ENCODE results near the gene KIF26A. TPM values are rescaled to one million over a fixed set of nuclear protein-coding genes. Genes with fewer than 3 reads are reported as not detected.

Gene KIF26A
- total and polyA plus RNA-seq, 2 donors from 2014 or later = 2.3 to 12.3 TPM

- TF ChIP-seq CTCF (IDR thresholded peaks at IDR 0.05; ENCODE audit: borderline replicate concordance, extremely low read depth, insufficient read depth) = no peak
- H3K36me3 ChIP-seq (ENCODE audit: control insufficient read depth in 2 of 3, insufficient read depth in 3 of 3, low read length in 3 of 3) = peaks cover 0 to 5% (median 0%) of the 10 kb centered on the region in 3 donors
- no peak overlapping the region for H3K4me3 ChIP-seq (ENCODE audit: low read length in 3 of 3)
- no peak overlapping the region for H3K9ac ChIP-seq (ENCODE audit: low read length in 3 of 3)
- no peak for FAIRE-seq
- H3K27ac ChIP-seq (ENCODE audit: low read depth in 2 of 2, low read length in 2 of 2) = no peak overlapping the region
- peak; percentile 48 to 73 (median 59) for DNase-seq
- peaks cover 0 to 9% (median 4%) of the 10 kb centered on the region in 3 donors for H3K9me3 ChIP-seq (ENCODE audit: control insufficient read depth in 2 of 3, insufficient read depth in 1 of 3, low read length in 3 of 3)
- no peaks in the 10 kb centered on the region for H3K4me1 ChIP-seq (ENCODE audit: control insufficient read depth in 2 of 3, insufficient read depth in 2 of 3, low read depth in 1 of 3, low read length in 3 of 3)
- intact Hi-C loops (cut with DNase I) = no loop called here
- H3K27me3 ChIP-seq (ENCODE audit: control insufficient read depth, insufficient read depth, low read length) = peaks cover 2% of the 10 kb centered on the region
Observed at GRCh38 chr14:104229534-104230055, 91.2 kb downstream of the KIF26A start.

GRCh38 chr14:104230119-104230815 is 91.9 kb downstream of the KIF26A start:
- H3K9me3 ChIP-seq (ENCODE audit: control insufficient read depth in 2 of 3, insufficient read depth in 1 of 3, low read length in 3 of 3) = peaks cover 0 to 9% (median 4%) of the 10 kb centered on the region in 3 donors
- no peaks in the 10 kb centered on the region for H3K4me1 ChIP-seq (ENCODE audit: control insufficient read depth in 2 of 3, insufficient read depth in 2 of 3, low read depth in 1 of 3, low read length in 3 of 3)
- no peak for FAIRE-seq
- H3K9ac ChIP-seq (ENCODE audit: low read length in 3 of 3) = no peak overlapping the region
- peaks cover 2% of the 10 kb centered on the region for H3K27me3 ChIP-seq (ENCODE audit: control insufficient read depth, insufficient read depth, low read length)
- H3K4me3 ChIP-seq (ENCODE audit: low read length in 3 of 3) = no peak overlapping the region
- DNase-seq = peak in 1 of 5 donors; percentile 29
- no peak for TF ChIP-seq CTCF (IDR thresholded peaks at IDR 0.05; ENCODE audit: borderline replicate concordance, extremely low read depth, insufficient read depth)
- H3K36me3 ChIP-seq (ENCODE audit: control insufficient read depth in 2 of 3, insufficient read depth in 3 of 3, low read length in 3 of 3) = peaks cover 0 to 5% (median 0%) of the 10 kb centered on the region in 3 donors
- intact Hi-C loops (cut with DNase I) = no loop called here
- no peak overlapping the region for H3K27ac ChIP-seq (ENCODE audit: low read depth in 2 of 2, low read length in 2 of 2)

Small RNA genes lying within 50 kb of the gene (microRNA-seq; reads per million reads assigned to microRNA genes)
- gene MIR203A = not detected
- gene MIR203B = not detected

Other genes starting within 250 kb of the KIF26A start
- 6.6 TPM for gene TDRD9, start 210.1 kb upstream of the KIF26A start, total RNA-seq
- 1.6 TPM for gene TDRD9, start 210.1 kb upstream of the KIF26A start, polyA plus RNA-seq (ENCODE audit: insufficient read depth, low read depth, low replicate concordance)
- not detected for gene RD3L, start 196.1 kb upstream of the KIF26A start, total RNA-seq
- not detected for gene RD3L, start 196.1 kb upstream of the KIF26A start, polyA plus RNA-seq (ENCODE audit: insufficient read depth, low read depth, low replicate concordance)
- 2.5 TPM for gene ASPG, start 52.9 kb upstream of the KIF26A start, total RNA-seq
- 58.1 TPM for gene ASPG, start 52.9 kb upstream of the KIF26A start, polyA plus RNA-seq (ENCODE audit: insufficient read depth, low read depth, low replicate concordance)